SU-DHL-6 (cell line): ENCODE data around the gene TLCD5.

Source experiments
- H2AFZ ChIP-seq: fragments of 200-600 bp; sonication (generic); 2 replicates; pipeline ENCODE4 v1.6.1; 2014; ENCODE audit warnings: low read depth, mild to moderate bottlenecking, moderate library complexity, mixed read lengths, antibody characterized with exemption, low read length; ENCODE audit not compliant: severe bottlenecking
- H3F3A ChIP-seq: fragments of 200-600 bp; shearing (Covaris generic); 2 replicates; pipeline ENCODE4 v1.6.0; 2016; ENCODE audit warnings: antibody characterized with exemption, mild to moderate bottlenecking; ENCODE audit not compliant: insufficient read depth
- H3K27ac ChIP-seq: fragments of 200-600 bp; sonication (generic); 2 replicates; pipeline ENCODE4 v1.5.1; 2016; ENCODE audit warnings: low read depth, mild to moderate bottlenecking, low read length, moderate library complexity, mixed read lengths
- H3K27me3 ChIP-seq: fragments of 200-600 bp; sonication (generic), shearing (Covaris generic); 2 replicates; pipeline ENCODE4 v1.6.0; 2014; ENCODE audit warnings: mild to moderate bottlenecking, low read length
- H3K36me3 ChIP-seq: fragments of 200-600 bp; sonication (generic); 2 replicates; pipeline ENCODE4 v1.6.1; 2014; ENCODE audit warnings: mild to moderate bottlenecking, low read length, mixed read lengths
- H3K4me2 ChIP-seq: fragments of 300-600, 200-600 bp; shearing (Covaris generic), sonication (generic); 2 replicates; pipeline ENCODE4 v1.6.0; 2014; ENCODE audit warnings: low read length, low read depth, mild to moderate bottlenecking; ENCODE audit not compliant: poor library complexity, severe bottlenecking
- H3K4me3 ChIP-seq: fragments of 200-600 bp; sonication (generic); 2 replicates; pipeline ENCODE4 v1.5.1; 2014; ENCODE audit warnings: antibody characterized with exemption, low read length, mild to moderate bottlenecking, mixed read lengths; ENCODE audit not compliant: insufficient read depth, poor library complexity, severe bottlenecking
- H3K79me2 ChIP-seq: fragments of 200-600 bp; sonication (generic); 2 replicates; pipeline ENCODE4 v1.6.1; 2014; ENCODE audit warnings: mild to moderate bottlenecking, low read length, moderate library complexity; ENCODE audit not compliant: insufficient read depth
- H3K9ac ChIP-seq: fragments of 200-600 bp; sonication (generic); 2 replicates; pipeline ENCODE4 v1.7.0; 2014; ENCODE audit warnings: mild to moderate bottlenecking, low read length
- H3K9me2 ChIP-seq: fragments of 200-600 bp; sonication (generic); replicated peaks from 2 replicates; pipeline ENCODE4 v1.6.1; 2014; ENCODE audit warnings: low read length; ENCODE audit not compliant: insufficient read depth
- H3K9me3 ChIP-seq: fragments of 200-600 bp; sonication (generic); 2 replicates; pipeline ENCODE4 v1.6.1; 2014; ENCODE audit warnings: low read length, mixed read lengths; ENCODE audit not compliant: insufficient read depth
- H4K20me1 ChIP-seq: fragments of 200-600 bp; sonication (generic); 2 replicates; pipeline ENCODE4 v1.6.1; 2014; ENCODE audit warnings: low read depth, mild to moderate bottlenecking, antibody characterized with exemption, low read length, moderate library complexity, mixed read lengths
- CTCF ChIP-seq: fragments of 200-600 bp; sonication (generic); IDR thresholded peaks from one replicate; pipeline ENCODE4 v1.5.1; 2017; ENCODE audit warnings: antibody characterized with exemption, mild to moderate bottlenecking, low read length, moderate library complexity; ENCODE audit not compliant: insufficient read depth, poor library complexity, severe bottlenecking
- EZH2phosphoT487 ChIP-seq: fragments of 200-600 bp; sonication (generic), shearing (Covaris generic); conservative IDR thresholded peaks from 2 replicates; pipeline ENCODE4 v1.6.1; 2018; ENCODE audit warnings: mild to moderate bottlenecking, antibody characterized with exemption, low read length, moderate library complexity, mixed read lengths

TLCD5 gene

DNA sequence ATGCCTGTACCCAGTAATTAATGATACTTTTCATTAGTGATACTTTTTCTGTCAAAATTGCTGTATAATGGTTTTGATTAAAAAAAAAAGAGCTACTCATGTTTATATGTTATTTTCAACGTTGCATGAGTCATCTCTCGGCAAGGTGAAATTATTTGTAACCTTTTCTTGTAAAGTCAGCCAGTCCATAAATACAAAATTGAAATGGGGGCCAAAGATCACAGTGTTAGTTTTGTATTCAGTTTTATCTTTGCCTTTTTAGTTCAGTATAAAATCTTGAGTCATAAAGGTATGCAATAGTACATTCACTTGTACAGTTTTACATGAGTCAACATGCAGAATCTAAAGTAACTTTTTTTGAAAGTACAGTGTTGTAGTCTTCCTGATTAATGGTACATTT, 15.4 kb downstream of the TLCD5 start:
- Histone ChIP-seq H3K9me3 (no peaks in the 10 kb centered on the region), H4K20me1 (peaks cover 54% of the 10 kb centered on the region), H3K27ac (no peak overlapping the region), H3K4me3 (no peak overlapping the region), H3K27me3 (no peaks in the 10 kb centered on the region), H3K36me3 (no peaks in the 10 kb centered on the region), H3K9ac (no peak overlapping the region), H2AFZ (no peak overlapping the region), H3K79me2 (no peaks in the 10 kb centered on the region), H3F3A (peaks cover 9% of the 10 kb centered on the region), H3K9me2 (no peaks in the 10 kb centered on the region), H3K4me2 (no peak overlapping the region)
- TF ChIP-seq EZH2phosphoT487 = no peak
- TF ChIP-seq CTCF = no peak

DNA sequence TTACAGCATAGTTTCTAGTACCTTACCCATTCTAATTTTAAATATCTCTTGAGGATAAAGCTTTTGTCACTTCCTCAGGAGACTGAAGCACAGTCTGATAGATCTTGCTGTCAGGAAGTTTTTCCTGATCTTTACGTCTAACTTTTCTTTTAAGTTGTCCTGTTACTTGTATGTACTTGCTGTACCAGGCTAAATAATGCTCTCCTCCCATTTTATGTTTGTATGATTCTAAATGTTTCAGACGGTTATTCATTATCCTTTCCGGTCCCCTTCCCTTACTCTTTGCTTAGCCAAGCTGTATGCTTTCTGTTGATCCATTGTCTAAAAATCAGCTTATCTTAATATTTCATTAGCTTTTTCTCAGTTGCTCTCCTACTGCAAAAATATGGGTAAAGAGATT, 17.1 kb downstream of the TLCD5 start:
- Histone ChIP-seq H2AFZ (no peak overlapping the region), H3K79me2 (no peaks in the 10 kb centered on the region), H3K9ac (no peak overlapping the region), H3K27ac (no peak overlapping the region), H3K36me3 (no peaks in the 10 kb centered on the region), H3K4me2 (no peak overlapping the region), H3F3A (peaks cover 4% of the 10 kb centered on the region; the same call in 1 of the 2 replicates), H4K20me1 (peaks cover 64% of the 10 kb centered on the region), H3K9me3 (no peaks in the 10 kb centered on the region), H3K27me3 (no peaks in the 10 kb centered on the region), H3K4me3 (no peak overlapping the region), H3K9me2 (no peaks in the 10 kb centered on the region)
- TF ChIP-seq EZH2phosphoT487 = no peak
- TF ChIP-seq CTCF = no peak

- Histone ChIP-seq H3F3A (peaks cover 4% of the 10 kb centered on the region; the same call in 1 of the 2 replicates), H3K79me2 (no peaks in the 10 kb centered on the region), H3K4me3 (no peak overlapping the region), H3K9me3 (no peaks in the 10 kb centered on the region), H4K20me1 (peaks cover 62% of the 10 kb centered on the region), H3K27me3 (no peaks in the 10 kb centered on the region), H3K36me3 (no peaks in the 10 kb centered on the region), H3K9ac (no peak overlapping the region), H3K4me2 (no peak overlapping the region), H2AFZ (no peak overlapping the region), H3K9me2 (no peaks in the 10 kb centered on the region), H3K27ac (no peak overlapping the region)
- TF ChIP-seq EZH2phosphoT487 = no peak
- no peak for TF ChIP-seq CTCF
Measured at GRCh38 chr11:120342678-120343077, 17.6 kb downstream of the TLCD5 start.
